Duodenal mucosa (tissue), 2 donors: ENCODE measurements around the gene KRTAP10-9.
"Not testable (repeated sequence)": the region's sequence is repeated elsewhere in the genome, so short reads cannot be mapped to it uniquely, and the experiment has no call there.

Experiments
- H3K27ac ChIP-seq: one replicate; pipeline ENCODE4 v1.7.0; 2013; ENCODE audit warnings: low read depth, low read length
- H3K27me3 ChIP-seq, 2 donors: one replicate each; pipeline ENCODE4 v1.7.0; 2013; ENCODE audit warnings: low read length in 2 of 2, control low read depth in 1 of 2; ENCODE audit not compliant: insufficient read depth in 2 of 2, control insufficient read depth in 1 of 2
- H3K36me3 ChIP-seq, 2 donors: one replicate each; pipeline ENCODE4 v1.7.0; 2013; ENCODE audit warnings: low read length in 2 of 2, control low read depth in 1 of 2; ENCODE audit not compliant: insufficient read depth in 2 of 2, control insufficient read depth in 1 of 2
- H3K4me1 ChIP-seq, 2 donors: one replicate each; pipeline ENCODE4 v1.7.0; 2013; ENCODE audit warnings: low read length in 2 of 2, control low read depth in 1 of 2; ENCODE audit not compliant: insufficient read depth in 2 of 2, control insufficient read depth in 1 of 2
- H3K4me3 ChIP-seq, 2 donors: one replicate each; pipeline ENCODE4 v1.7.0; 2013; ENCODE audit warnings: low read length in 2 of 2, low read depth in 1 of 2
- H3K9ac ChIP-seq, 2 donors: one replicate each; pipeline ENCODE4 v1.7.0; 2013; ENCODE audit warnings: low read length in 2 of 2, low read depth in 1 of 2
- H3K9me3 ChIP-seq, 2 donors: one replicate each; pipeline ENCODE4 v1.7.0; 2013; ENCODE audit warnings: low read length in 2 of 2, control low read depth in 1 of 2; ENCODE audit not compliant: control insufficient read depth in 1 of 2

Gene KRTAP10-9

DNA sequence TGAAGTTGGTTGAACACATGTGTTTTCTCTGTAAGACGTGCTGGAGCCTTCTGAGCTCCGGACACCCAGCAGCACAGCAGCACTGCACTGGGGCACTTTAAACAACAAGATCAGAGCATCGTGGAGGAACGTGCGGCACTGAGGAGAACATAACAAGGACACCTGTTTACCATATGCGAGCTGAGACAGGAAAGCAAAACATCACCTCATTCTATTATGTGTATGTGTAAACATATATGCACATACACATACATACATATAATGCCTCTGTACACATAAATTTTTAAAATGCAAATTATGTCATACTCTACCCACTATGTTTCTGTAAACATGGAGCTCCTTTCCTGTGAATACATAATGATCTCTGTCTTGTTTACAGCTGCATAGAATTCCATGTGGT lies 31.4 kb upstream of the KRTAP10-9 start:
- H3K9ac ChIP-seq, result no peak overlapping the region
- no peak overlapping the region for H3K27ac ChIP-seq
- no peak overlapping the region for H3K4me3 ChIP-seq
- peaks cover 0 to 21% of the 10 kb centered on the region in 2 donors for H3K27me3 ChIP-seq
- no peaks in the 10 kb centered on the region for H3K4me1 ChIP-seq
- H3K9me3 ChIP-seq, result no peaks in the 10 kb centered on the region
- H3K36me3 ChIP-seq, result no peaks in the 10 kb centered on the region

DNA sequence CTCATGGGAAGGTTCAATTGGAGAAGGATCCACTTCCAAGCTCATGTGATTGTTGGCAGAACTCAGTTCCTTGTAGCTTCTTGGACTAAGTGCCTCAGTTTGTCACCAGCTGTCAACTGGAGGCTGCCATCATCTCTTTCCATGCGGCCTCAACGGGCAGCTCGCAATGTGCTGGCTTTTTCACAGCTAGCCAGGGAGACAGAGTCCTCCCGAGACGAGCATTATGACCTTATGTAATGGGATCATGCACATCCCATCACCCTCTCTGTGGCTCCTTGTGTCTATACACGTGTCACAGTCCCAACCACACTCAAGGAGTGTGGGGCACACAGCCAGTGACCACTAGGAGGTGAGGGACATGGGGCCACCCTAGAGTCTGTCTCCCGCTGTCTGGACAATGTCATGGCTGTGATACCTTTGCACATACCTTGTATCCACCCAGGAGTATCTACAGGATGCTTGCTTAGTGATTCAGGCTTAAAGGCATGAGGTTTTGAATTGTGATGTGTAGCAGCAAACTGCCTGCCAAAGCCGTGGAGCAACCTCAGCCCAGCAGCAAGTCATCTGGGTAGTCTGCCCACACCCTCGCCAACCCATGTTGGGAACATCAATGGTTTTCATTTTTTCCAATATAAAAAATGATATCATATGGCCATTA lies 30.7 kb upstream of the KRTAP10-9 start:
- no peaks in the 10 kb centered on the region for H3K9me3 ChIP-seq
- H3K27ac ChIP-seq, result no peak overlapping the region
- peaks cover 0 to 24% of the 10 kb centered on the region in 2 donors for H3K27me3 ChIP-seq
- no peaks in the 10 kb centered on the region for H3K4me1 ChIP-seq
- H3K36me3 ChIP-seq, result no peaks in the 10 kb centered on the region
- no peak overlapping the region for H3K9ac ChIP-seq
- no peak overlapping the region for H3K4me3 ChIP-seq

DNA sequence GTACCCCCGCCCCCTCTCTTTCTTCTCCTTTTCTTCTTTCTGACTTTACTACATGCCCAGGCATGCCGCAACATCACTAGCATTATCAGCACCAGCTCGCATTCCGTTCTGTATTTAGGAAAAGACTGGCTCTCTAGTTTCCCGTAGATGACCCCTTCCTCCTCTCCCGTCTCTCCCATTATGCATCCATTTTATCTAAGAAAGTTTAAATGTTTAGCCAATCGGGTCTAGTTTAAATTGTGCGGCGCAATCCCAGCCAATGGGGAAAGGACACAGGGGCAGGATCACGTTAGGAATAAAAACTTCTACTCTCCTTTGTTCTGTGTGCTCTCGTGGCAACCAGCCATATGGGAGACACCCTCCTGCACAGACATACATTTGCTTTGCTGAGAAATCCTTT lies 28.8 kb upstream of the KRTAP10-9 start:
- Histone ChIP-seq H3K27me3 (peaks cover 5 to 24% of the 10 kb centered on the region in 2 donors), H3K27ac (no peak overlapping the region), H3K4me3 (no peak overlapping the region), H3K9ac (no peak overlapping the region), H3K4me1 (no peaks in the 10 kb centered on the region), H3K9me3 (no peaks in the 10 kb centered on the region), H3K36me3 (no peaks in the 10 kb centered on the region)

DNA sequence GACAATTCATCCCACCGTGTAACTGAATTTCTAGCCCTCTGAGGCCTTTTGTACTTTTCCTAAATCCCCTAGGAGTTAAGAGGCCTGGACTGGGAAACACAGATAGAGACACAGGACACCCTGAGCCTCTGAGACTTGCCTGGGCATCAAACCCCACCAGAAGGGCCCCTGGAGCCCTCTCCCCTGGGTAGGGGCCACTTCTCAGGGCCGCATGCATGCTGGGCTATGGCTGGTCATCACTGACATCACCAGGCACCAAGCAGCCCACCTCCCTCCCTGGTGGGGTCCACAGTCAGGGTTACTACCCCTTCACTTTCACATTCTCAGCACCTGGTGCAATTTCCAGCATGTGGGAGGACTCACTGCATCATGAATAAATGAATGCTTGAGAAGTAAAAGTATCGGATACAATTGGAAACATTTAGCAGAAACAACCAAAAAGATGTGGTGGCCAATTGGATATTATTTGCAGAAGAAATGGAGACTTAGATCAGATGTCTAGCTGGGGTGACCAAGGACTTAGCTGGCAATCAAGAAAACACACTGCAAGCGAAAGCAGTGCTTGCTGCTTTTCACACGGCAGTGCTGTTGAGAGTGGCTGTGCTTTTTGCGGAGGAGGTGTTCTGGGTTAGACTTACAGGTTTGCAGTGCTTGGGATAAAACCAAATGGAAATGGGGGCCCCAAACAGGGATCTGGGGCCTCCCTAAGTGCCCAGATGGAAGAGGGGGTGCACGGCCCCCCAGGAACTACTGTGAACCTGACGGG lies 27.4 kb upstream of the KRTAP10-9 start:
- Histone ChIP-seq H3K27me3 (peaks cover 5 to 26% of the 10 kb centered on the region in 2 donors), H3K4me3 (no peak overlapping the region), H3K9me3 (no peaks in the 10 kb centered on the region), H3K27ac (no peak overlapping the region), H3K36me3 (no peaks in the 10 kb centered on the region), H3K9ac (no peak overlapping the region), H3K4me1 (no peaks in the 10 kb centered on the region)

DNA sequence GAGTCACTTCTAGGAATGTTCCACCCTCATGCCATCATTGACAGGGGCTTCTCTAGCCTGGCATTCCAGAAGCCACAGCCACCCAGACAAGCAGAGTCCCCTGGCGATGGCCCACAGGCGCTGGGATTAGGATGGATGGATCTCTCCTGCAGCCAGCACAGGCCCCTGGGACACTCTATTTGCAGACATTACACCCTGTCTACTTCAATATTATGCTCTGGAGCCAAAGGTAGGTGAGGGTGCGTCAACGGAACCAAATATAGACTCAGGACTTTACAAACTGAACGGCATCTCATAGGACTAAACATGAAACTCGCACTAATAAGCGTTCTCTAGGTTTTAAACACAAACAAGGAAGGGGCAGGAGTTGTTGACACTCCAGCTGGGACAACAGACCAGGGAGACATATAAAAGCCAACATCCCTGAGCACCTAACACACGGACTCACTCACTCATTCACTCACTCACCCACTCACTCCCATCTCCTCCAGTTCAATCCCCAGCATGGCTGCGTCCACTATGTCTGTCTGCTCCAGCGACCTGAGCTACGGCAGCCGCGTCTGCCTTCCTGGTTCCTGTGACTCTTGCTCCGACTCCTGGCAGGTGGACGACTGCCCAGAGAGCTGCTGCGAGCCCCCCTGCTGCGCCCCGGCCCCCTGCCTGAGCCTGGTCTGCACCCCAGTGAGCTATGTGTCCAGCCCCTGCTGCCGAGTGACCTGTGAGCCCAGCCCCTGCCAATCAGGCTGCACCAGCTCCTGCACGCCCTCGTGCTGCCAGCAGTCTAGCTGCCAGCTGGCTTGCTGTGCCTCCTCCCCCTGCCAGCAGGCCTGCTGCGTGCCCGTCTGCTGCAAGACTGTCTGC lies 26.5 kb upstream of the KRTAP10-9 start, which contains the start of gene KRTAP10-7:
Gene KRTAP10-7, plus strand, starts transcription at position 480 of the 861 bp plus-strand sequence. Its CDS starts 25 bp downstream, at position 505.
- not testable (repeated sequence) for H3K27ac ChIP-seq, H3K4me1 ChIP-seq, H3K9me3 ChIP-seq, H3K4me3 ChIP-seq, H3K9ac ChIP-seq, H3K36me3 ChIP-seq
- H3K27me3 ChIP-seq, result peaks cover 5 to 21% of the 10 kb centered on the region in 2 donors

DNA sequence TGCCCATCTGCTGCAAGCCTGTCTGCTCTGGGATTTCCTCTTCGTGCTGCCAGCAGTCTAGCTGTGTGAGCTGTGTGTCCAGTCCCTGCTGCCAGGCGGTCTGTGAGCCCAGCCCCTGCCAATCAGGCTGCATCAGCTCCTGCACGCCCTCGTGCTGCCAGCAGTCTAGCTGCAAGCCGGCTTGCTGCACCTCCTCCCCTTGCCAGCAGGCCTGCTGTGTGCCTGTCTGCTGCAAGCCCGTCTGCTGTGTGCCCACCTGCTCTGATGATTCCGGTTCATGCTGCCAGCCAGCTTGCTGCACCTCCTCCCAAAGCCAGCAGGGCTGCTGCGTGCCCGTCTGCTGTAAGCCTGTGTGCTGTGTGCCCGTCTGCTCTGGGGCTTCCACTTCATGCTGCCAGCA lies 25.8 kb upstream of the KRTAP10-9 start:
- peaks cover 5 to 21% of the 10 kb centered on the region in 2 donors for H3K27me3 ChIP-seq

DNA sequence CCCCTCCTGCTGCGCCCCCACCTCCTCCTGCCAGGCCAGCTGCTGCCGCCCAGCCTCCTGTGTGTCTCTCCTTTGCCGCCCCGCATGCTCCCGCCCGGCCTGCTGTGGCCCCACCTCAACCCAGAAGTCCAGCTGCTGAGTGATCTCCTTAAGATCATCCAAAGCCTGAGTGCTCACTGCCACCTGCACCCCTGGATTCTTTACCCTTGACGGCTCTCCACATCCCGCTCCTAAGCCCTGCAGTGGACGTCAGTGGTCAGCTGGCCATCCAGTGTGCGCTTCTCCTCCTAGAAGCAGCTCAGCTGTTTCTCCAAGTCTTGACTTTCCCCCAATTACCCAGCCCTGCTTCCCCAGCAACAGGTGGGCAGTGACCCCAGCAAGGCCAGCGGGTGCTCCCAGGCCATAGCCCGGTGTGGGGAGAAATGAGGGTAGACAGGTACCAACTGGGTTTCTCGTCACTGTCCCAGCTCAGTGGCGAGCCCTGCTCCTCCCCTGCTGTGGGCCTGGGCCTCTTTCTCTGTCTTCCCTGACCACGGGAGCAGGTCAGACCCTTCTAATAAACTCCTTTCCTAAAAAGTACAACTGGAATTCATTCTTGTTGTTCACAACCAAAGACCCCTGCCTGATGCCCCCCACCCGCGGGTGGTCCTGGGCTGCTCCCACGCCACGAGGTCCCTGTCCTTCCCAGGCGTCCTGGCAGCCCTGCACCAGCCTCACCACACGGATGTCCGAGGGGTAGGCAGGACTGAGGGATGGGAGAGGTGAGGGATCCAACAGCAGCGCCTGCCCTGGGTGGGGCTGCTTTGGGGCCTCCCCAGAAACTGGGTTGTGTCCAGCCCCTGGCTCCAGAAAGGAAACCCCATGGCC lies 25.1 kb upstream of the KRTAP10-9 start:
- Histone ChIP-seq H3K36me3 (no peaks in the 10 kb centered on the region), H3K9me3 (no peaks in the 10 kb centered on the region), H3K4me3 (no peak overlapping the region), H3K9ac (no peak overlapping the region), H3K27ac (no peak overlapping the region), H3K27me3 (peaks cover 5 to 21% of the 10 kb centered on the region in 2 donors), H3K4me1 (no peaks in the 10 kb centered on the region)

More for the DNA sequence above, 25.8 kb upstream of the KRTAP10-9 start:
- not testable (repeated sequence) for H3K9ac ChIP-seq, H3K4me3 ChIP-seq, H3K27ac ChIP-seq, H3K4me1 ChIP-seq, H3K36me3 ChIP-seq, H3K9me3 ChIP-seq

DNA sequence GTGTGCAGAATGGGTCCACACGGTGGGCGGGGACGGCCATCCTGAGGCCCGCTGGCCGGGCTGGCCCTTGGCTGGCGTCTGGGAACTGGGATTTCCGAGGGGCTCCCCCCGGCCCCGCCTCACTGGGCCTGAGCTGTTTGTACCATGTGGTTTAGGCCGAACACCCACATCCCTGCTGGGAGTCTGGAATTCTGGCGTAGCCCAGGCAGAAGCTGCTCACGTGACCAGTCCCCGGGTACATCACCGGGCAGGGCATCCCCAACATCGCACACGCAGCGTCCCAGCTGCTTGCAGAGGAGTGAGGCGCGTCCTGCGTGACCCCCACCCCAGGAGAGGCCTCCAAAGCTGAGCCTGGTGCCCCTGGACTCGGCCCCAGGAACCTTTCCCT lies 24.4 kb upstream of the KRTAP10-9 start:
- no peaks in the 10 kb centered on the region for H3K36me3 ChIP-seq
- H3K4me1 ChIP-seq, result no peaks in the 10 kb centered on the region
- no peak overlapping the region for H3K9ac ChIP-seq
- H3K9me3 ChIP-seq, result no peaks in the 10 kb centered on the region
- H3K27ac ChIP-seq, result no peak overlapping the region
- no peak overlapping the region for H3K4me3 ChIP-seq
- H3K27me3 ChIP-seq, result peaks cover 5 to 21% of the 10 kb centered on the region in 2 donors

DNA sequence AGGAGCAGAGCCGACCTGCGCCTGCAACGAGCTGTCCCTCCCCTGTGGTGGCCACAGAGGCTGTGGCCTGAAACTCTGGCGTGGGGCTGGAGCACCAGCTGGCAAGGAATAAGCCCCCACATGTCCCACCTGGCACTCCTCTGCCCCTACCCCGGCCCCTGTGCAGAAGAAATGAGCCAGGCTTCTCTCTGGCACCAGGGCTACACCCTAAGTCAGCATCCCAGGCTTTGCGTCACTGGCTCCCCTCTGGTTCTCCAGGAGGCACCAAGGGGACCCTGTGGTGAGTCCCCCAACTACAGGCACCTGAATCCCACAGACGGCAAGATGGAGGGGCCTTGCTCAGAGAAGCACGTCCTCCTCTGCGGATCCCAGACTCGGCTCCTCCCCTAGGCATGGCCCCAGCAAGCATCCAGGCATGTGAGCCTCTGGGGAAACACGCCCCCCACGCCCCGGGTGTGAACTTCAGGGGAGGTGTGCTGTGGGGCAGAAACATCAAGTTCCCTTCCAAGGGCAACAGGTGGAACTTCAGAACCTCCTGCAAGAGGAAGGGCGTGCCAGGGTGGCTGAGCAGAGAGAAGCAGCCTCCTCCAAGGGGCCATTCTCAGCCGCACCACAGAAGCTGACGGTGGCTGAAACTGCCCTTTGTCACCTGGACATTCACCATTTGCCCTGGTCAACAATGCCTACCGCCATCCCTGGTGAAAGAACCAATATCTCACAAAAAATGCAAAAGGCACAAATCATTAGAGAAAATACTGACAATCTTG lies 23.6 kb upstream of the KRTAP10-9 start:
- no peak overlapping the region for H3K9ac ChIP-seq

More for the DNA sequence above, 23.6 kb upstream of the KRTAP10-9 start:
- H3K4me1 ChIP-seq, result no peaks in the 10 kb centered on the region
- no peaks in the 10 kb centered on the region for H3K9me3 ChIP-seq
- H3K27me3 ChIP-seq, result peaks cover 5 to 21% of the 10 kb centered on the region in 2 donors
- H3K36me3 ChIP-seq, result no peaks in the 10 kb centered on the region
- no peak overlapping the region for H3K4me3 ChIP-seq
- no peak overlapping the region for H3K27ac ChIP-seq
